MCF 10A (cell line): ENCODE results near the gene PAXX. TPM values are rescaled to one million over a fixed set of nuclear protein-coding genes. Genes with fewer than 3 reads are reported as not detected.

Source experiments
- BruUV-seq: library from RNA; stranded (reverse); fragments of 400-500 nt; replicated peaks from 2 replicates; lab custom pipeline; 2021; lab: Mats Ljungman, UMichigan
- CTCF ChIA-PET: fragments of 300-600 bp; sonication (Branson Sonifier 250); formaldehyde crosslinking; extraction: SDS; loops from one replicate; lab custom pipeline; 2021; ENCODE audit warnings: antibody characterized with exemption, inconsistent platforms; lab: Yijun Ruan, JAX
- POLR2A ChIA-PET: fragments of 300-600, 350-650 bp; sonication (Branson Sonifier 250); formaldehyde crosslinking; extraction: SDS; loops from one replicate; lab custom pipeline; 2020; ENCODE audit warnings: antibody characterized with exemption, inconsistent platforms; lab: Yijun Ruan, JAX
- DNase-seq: peaks from one replicate; pipeline ENCODE4 v3.0.0-alpha.2; 2018; ENCODE audit not compliant: unreplicated experiment
- H3K27ac Mint-ChIP-seq: one replicate; pipeline ENCODE4 v1.8.0; 2022; ENCODE audit warnings: mild to moderate bottlenecking, low read depth, mixed read lengths; ENCODE audit not compliant: unreplicated experiment
- H3K27me3 Mint-ChIP-seq: one replicate; pipeline ENCODE4 v1.8.0; 2022; ENCODE audit warnings: mixed read lengths; ENCODE audit not compliant: insufficient read depth, unreplicated experiment
- H3K36me3 Mint-ChIP-seq: one replicate; pipeline ENCODE4 v1.8.0; 2022; ENCODE audit warnings: mild to moderate bottlenecking, moderate library complexity, mixed read lengths; ENCODE audit not compliant: insufficient read depth, unreplicated experiment
- H3K4me1 Mint-ChIP-seq: one replicate; pipeline ENCODE4 v1.8.0; 2022; ENCODE audit warnings: mixed read lengths; ENCODE audit not compliant: insufficient read depth, unreplicated experiment
- H3K4me3 Mint-ChIP-seq: one replicate; pipeline ENCODE4 v1.8.0; 2022; ENCODE audit warnings: mild to moderate bottlenecking, moderate library complexity, mixed read lengths; ENCODE audit not compliant: unreplicated experiment
- H3K9me3 Mint-ChIP-seq: one replicate; pipeline ENCODE4 v1.8.0; 2022; ENCODE audit warnings: mixed read lengths; ENCODE audit not compliant: unreplicated experiment
- intact Hi-C: fragments of 100-400 bp; cut with micrococcal nuclease; formaldehyde crosslinking; loops from 2 replicates; pipeline ENCODE4 v1.14.1; 2022
- total RNA-seq: library from RNA; stranded (reverse); gene quantifications from 2 replicates; pipeline ENCODE4 v1.2.3, GENCODE V29; 2022
- TF ChIP-seq, protein P1 (sequence below): fragments of 200-600 bp; IDR thresholded peaks from one replicate; pipeline ENCODE4 v1.8.0; 2022; ENCODE audit warnings: antibody characterized with exemption, mild to moderate bottlenecking; ENCODE audit not compliant: unreplicated experiment

PAXX gene
- total RNA-seq, 1 experiment from 2014 or later, result 57.9 TPM

DNA sequence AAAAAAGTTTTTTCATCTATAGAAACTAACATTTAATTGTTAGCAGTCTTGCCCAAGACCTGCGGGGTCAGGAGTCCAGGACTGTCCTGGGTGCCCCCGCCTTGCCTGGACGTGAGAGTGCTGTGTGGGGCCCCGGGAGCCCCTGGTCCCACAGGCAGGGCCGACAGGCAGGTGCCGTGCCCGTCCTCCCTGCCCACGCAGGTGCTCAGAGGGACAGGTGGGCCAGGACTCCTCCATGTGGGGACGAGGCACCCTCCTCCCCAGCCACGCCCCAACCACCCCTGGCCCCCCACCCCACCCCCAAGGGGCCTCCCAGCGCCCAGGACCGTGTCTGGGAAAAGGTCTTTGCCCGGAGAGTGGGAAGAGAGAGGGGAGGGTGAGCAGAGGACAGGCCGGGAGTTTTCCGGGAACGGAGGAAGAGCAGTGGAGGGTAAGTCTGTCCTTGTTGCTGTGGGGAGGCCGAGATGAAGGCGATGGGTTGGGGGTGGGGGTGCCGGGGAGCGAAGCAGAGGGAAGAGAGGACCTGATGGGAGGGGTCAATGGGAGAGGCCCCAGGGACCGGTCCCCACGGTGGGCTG, 42.9 kb upstream of the PAXX start:
- no peaks in the 10 kb centered on the region for H3K4me1 Mint-ChIP-seq
- ChIA-PET CTCF (interaction anchor here (0.6 kb wide), 2 partner anchors 51 to 194 kb away, joined by 3 to 4 read pairs; no protein-coding TSS in a partner anchor), POLR2A (interaction anchor here (0.6 to 1.4 kb wide), 3 partner anchors 15 to 67 kb away, joined by 3 to 4 read pairs (median 3); no protein-coding TSS in a partner anchor)
- TF ChIP-seq, protein P1, sequence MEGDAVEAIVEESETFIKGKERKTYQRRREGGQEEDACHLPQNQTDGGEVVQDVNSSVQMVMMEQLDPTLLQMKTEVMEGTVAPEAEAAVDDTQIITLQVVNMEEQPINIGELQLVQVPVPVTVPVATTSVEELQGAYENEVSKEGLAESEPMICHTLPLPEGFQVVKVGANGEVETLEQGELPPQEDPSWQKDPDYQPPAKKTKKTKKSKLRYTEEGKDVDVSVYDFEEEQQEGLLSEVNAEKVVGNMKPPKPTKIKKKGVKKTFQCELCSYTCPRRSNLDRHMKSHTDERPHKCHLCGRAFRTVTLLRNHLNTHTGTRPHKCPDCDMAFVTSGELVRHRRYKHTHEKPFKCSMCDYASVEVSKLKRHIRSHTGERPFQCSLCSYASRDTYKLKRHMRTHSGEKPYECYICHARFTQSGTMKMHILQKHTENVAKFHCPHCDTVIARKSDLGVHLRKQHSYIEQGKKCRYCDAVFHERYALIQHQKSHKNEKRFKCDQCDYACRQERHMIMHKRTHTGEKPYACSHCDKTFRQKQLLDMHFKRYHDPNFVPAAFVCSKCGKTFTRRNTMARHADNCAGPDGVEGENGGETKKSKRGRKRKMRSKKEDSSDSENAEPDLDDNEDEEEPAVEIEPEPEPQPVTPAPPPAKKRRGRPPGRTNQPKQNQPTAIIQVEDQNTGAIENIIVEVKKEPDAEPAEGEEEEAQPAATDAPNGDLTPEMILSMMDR, result no peak
- no TSS peak for BruUV-seq
- H3K4me3 Mint-ChIP-seq, result peak overlapping the region; percentile 84
- no peaks in the 10 kb centered on the region for H3K27me3 Mint-ChIP-seq
- H3K9me3 Mint-ChIP-seq, result no peaks in the 10 kb centered on the region
- H3K27ac Mint-ChIP-seq, result peak overlapping the region; percentile 39
- no peak for DNase-seq
- H3K36me3 Mint-ChIP-seq, result peaks cover 5% of the 10 kb centered on the region
- intact Hi-C loops, result loop anchor here (10.0 kb wide), 1 partner anchor 105 kb away; the partner anchor contains the start of genes AJM1 and PHPT1

DNA sequence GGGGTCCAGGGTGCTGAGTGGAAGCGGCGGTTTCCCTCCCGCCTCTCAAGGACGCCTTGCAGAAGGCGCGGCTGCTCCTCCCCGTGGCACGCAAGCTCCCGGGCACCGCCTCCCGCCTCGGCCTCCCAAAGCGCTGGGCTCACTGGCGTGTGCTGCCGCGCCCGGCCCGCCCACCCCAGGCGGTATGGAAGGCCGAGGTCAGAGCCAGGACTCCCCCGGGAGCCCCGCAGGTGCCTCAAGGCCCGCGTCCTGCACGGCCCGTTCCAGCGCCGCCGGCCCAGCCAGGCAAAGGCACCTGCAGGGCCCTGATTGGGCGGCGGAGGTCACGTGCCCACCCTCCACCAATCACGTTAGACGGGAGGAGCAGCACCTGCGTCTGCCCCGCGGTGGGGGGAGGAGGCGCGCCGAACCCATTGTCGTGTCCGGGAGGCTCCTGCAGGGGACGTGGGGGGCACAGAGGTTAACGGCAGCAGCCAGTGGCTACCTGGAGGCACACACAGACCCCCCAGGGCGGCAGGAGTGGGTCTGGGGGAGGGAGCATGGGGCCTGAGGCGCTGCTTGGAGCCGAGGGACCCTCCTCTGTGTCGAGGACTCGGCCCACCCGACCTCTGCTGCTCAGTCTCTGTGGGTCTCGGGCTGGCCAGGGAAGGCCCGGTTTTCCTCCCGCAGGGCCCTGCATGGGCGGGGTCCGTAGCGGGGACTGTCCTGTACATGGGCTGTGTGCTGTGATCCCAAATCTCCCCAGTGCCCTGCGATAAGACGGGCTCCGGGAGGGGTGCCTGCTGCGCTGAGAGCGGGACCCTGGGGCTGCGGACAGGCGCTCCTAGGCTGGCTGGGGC, 42.2 kb upstream of the PAXX start:
- H3K9me3 Mint-ChIP-seq, result no peaks in the 10 kb centered on the region
- H3K4me3 Mint-ChIP-seq, result peak overlapping the region; percentile 84
- no peaks in the 10 kb centered on the region for H3K27me3 Mint-ChIP-seq
- CTCF ChIA-PET, result interaction anchor here (1.3 kb wide), 1 partner anchor 79 kb away, joined by 3 read pairs; no protein-coding TSS in a partner anchor
- H3K36me3 Mint-ChIP-seq, result no peaks in the 10 kb centered on the region
- BruUV-seq, result no TSS peak
- TF ChIP-seq, protein P1, result no peak
- peak overlapping the region; percentile 39 for H3K27ac Mint-ChIP-seq
- POLR2A ChIA-PET, result interaction anchor here (0.6 to 1.4 kb wide), 2 partner anchors 15 to 44 kb away, joined by 3 to 4 read pairs; no protein-coding TSS in a partner anchor
- H3K4me1 Mint-ChIP-seq, result no peaks in the 10 kb centered on the region
- intact Hi-C loops, result loop anchor here (10.0 kb wide), 1 partner anchor 105 kb away; the partner anchor contains the start of genes AJM1 and PHPT1
- peak; percentile 92 for DNase-seq

DNA sequence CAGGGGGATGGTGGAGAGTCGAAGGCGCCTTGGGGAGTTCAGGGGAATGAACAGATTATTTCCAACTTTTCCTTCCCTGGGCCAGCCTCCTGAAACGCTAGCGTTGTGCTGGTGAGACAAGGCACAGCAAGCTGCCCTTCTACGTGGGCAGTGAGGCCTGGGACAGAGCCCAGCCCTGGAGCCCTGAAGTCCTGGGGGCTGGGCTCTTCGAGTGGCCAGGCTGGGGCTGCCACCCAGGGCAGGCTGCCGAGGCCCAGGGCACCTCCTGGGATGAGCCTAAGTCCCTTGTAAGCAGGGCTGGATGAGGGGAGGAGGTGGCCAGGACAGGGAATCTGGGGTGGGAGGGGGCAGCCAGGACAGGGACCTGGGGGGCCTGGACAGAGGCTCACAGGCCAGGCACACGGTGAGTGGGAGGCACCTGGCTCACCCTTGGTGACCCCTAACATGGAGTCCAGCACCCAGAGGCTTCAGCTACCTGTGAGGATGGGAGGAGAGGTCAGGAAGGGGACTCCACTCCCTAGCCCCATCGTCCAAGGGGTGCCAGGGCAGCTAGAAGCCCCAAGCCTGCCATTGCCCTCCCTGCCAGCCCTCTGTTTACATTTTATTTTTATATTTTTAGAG, 41.5 kb upstream of the PAXX start:
- DNase-seq, result no peak
- no TSS peak for BruUV-seq
- CTCF ChIA-PET, result interaction anchor here (0.6 to 1.3 kb wide), 2 partner anchors 78 to 157 kb away, joined by 3 to 6 read pairs; no protein-coding TSS in a partner anchor
- Mint-ChIP-seq H3K4me3 (peak overlapping the region; percentile 84), H3K9me3 (no peaks in the 10 kb centered on the region), H3K36me3 (no peaks in the 10 kb centered on the region), H3K4me1 (no peaks in the 10 kb centered on the region), H3K27me3 (no peaks in the 10 kb centered on the region), H3K27ac (no peak overlapping the region)
- intact Hi-C loops, result no loop called here
- POLR2A ChIA-PET, result interaction anchor here (1.4 kb wide), 1 partner anchor 14 kb away, joined by 4 read pairs; no protein-coding TSS in a partner anchor
- TF ChIP-seq, protein P1, result no peak
